GM11168 (cell line): Measurements from ENCODE around the gene TBATA.

Experiments
- in situ Hi-C: fragments of 300-500 bp; cut with MboI; formaldehyde crosslinking; loops from one replicate; pipeline ENCODE4 v1.12.0; 2022; ENCODE audit warnings: low sequenced_read_pairs; ENCODE audit not compliant: unreplicated experiment

TBATA gene

GRCh38 chr10:70748801-70749573 lies 36.2 kb downstream of the TBATA start:
- in situ Hi-C loops = no loop called here

GRCh38 chr10:70748305-70748704 lies 36.9 kb downstream of the TBATA start:
- in situ Hi-C loops = no loop called here

- in situ Hi-C loops = no loop called here
These were observed 37.8 kb downstream of the TBATA start for GRCh38 chr10:70747192-70747965.

GRCh38 chr10:70745555-70745954 lies 39.6 kb downstream of the TBATA start:
- in situ Hi-C loops = no loop called here

- in situ Hi-C loops = no loop called here
These were observed 40.5 kb downstream of the TBATA start for GRCh38 chr10:70744617-70745143.

GRCh38 chr10:70743879-70744278 lies 41.3 kb downstream of the TBATA start:
- in situ Hi-C loops = no loop called here

- in situ Hi-C loops = no loop called here
These were observed 41.8 kb downstream of the TBATA start for GRCh38 chr10:70743430-70743788.

- in situ Hi-C loops = no loop called here
These were observed 42.4 kb downstream of the TBATA start for GRCh38 chr10:70742537-70743429.

- in situ Hi-C loops = no loop called here
These were observed 44.5 kb downstream of the TBATA start for GRCh38 chr10:70740406-70741288.

GRCh38 chr10:70738761-70739121 lies 46.4 kb downstream of the TBATA start:
- in situ Hi-C loops = no loop called here

GRCh38 chr10:70738006-70738760 lies 47.0 kb downstream of the TBATA start:
- in situ Hi-C loops = no loop called here

- in situ Hi-C loops = no loop called here
These were observed 47.9 kb downstream of the TBATA start for GRCh38 chr10:70737250-70737649.

GRCh38 chr10:70736525-70736924 lies 48.7 kb downstream of the TBATA start:
- in situ Hi-C loops = no loop called here

- in situ Hi-C loops = no loop called here
These were observed 50.0 kb downstream of the TBATA start for GRCh38 chr10:70735161-70735560.

- in situ Hi-C loops = no loop called here
These were observed 52.1 kb downstream of the TBATA start for GRCh38 chr10:70733051-70733450.

- in situ Hi-C loops = no loop called here
These were observed 52.6 kb downstream of the TBATA start for GRCh38 chr10:70732569-70732968.

- in situ Hi-C loops = no loop called here
These were observed 54.2 kb downstream of the TBATA start for GRCh38 chr10:70730955-70731354.

- in situ Hi-C loops = no loop called here
These were observed 55.3 kb downstream of the TBATA start for GRCh38 chr10:70729763-70730357.
